ENCODE results near the gene NMB.
A peak's percentile ranks its signal among the peaks of the same experiment; 100 is the strongest.

NMB gene

GRCh38 chr15:84638103-84638502 lies 19.9 kb downstream of the NMB start:
- no peak for DNase-seq (ENCODE audit: extremely low spot score)
- CTCF ChIA-PET, result interaction anchor here (1.1 to 2.0 kb wide), 3 partner anchors 32 to 51 kb away, joined by 3 to 12 read pairs (median 4); no protein-coding TSS in a partner anchor
- TF ChIP-seq LEF1 (IDR thresholded peaks at IDR 0.05; ENCODE audit: borderline replicate concordance), result no peak
- TF ChIP-seq FOXM1 (IDR thresholded peaks at IDR 0.05; ENCODE audit: borderline replicate concordance), result no peak
- TF ChIP-seq ELF4 (IDR thresholded peaks at IDR 0.05), result no peak
- no peak for TF ChIP-seq BHLHE40 (IDR thresholded peaks at IDR 0.05; ENCODE audit: borderline replicate concordance)
- no peak for TF ChIP-seq NFRKB (IDR thresholded peaks at IDR 0.05)
- no peak for TF ChIP-seq FOXK2 (IDR thresholded peaks at IDR 0.05)
- TF ChIP-seq ARNT (IDR thresholded peaks at IDR 0.05), result no peak
- TF ChIP-seq ZNF384 (IDR thresholded peaks at IDR 0.05), result no peak
- TF ChIP-seq L3MBTL2 (conservative IDR thresholded peaks at IDR 0.05), result no peak
- TF ChIP-seq FOXA1 (IDR thresholded peaks at IDR 0.05), result no peak
- no peak for TF ChIP-seq SUZ12 (IDR thresholded peaks at IDR 0.05)
- TF ChIP-seq, protein P1, sequence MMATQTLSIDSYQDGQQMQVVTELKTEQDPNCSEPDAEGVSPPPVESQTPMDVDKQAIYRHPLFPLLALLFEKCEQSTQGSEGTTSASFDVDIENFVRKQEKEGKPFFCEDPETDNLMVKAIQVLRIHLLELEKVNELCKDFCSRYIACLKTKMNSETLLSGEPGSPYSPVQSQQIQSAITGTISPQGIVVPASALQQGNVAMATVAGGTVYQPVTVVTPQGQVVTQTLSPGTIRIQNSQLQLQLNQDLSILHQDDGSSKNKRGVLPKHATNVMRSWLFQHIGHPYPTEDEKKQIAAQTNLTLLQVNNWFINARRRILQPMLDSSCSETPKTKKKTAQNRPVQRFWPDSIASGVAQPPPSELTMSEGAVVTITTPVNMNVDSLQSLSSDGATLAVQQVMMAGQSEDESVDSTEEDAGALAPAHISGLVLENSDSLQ (IDR thresholded peaks at IDR 0.05), result no peak
- no peak for TF ChIP-seq CTBP1 (IDR thresholded peaks at IDR 0.05; ENCODE audit: borderline replicate concordance)
- no peak for TF ChIP-seq SP1 (IDR thresholded peaks at IDR 0.05)
- TF ChIP-seq TARDBP (IDR thresholded peaks at IDR 0.05), result no peak
- TF ChIP-seq HDGF (IDR thresholded peaks at IDR 0.05; ENCODE audit: borderline replicate concordance), result no peak
- POLR2A ChIA-PET, result interaction anchor here (1.2 kb wide), 1 partner anchor 16 kb away, joined by 3 read pairs; the partner anchor contains the start of gene WDR73

GRCh38 chr15:84634228-84634837 lies 23.7 kb downstream of the NMB start:
- CTCF ChIA-PET, result interaction anchor here (0.9 to 1.0 kb wide), 2 partner anchors 20 to 35 kb away, joined by 3 to 4 read pairs; partner anchors contain the start of gene WDR73
- POLR2A ChIA-PET, result interaction anchor here (6.1 kb wide), 1 partner anchor 20 kb away, joined by 45 read pairs; the partner anchor contains the start of gene WDR73
- no peak for DNase-seq (ENCODE audit: extremely low spot score)
- TF ChIP-seq, protein P1 (IDR thresholded peaks at IDR 0.05), result no peak
- TF ChIP-seq ELF4 (IDR thresholded peaks at IDR 0.05) (no peak), L3MBTL2 (conservative IDR thresholded peaks at IDR 0.05) (peak; percentile 26; the same call in 1 of the 2 replicates), FOXK2 (IDR thresholded peaks at IDR 0.05) (no peak), FOXM1 (IDR thresholded peaks at IDR 0.05; ENCODE audit: borderline replicate concordance) (no peak), TARDBP (IDR thresholded peaks at IDR 0.05) (no peak)

DNA sequence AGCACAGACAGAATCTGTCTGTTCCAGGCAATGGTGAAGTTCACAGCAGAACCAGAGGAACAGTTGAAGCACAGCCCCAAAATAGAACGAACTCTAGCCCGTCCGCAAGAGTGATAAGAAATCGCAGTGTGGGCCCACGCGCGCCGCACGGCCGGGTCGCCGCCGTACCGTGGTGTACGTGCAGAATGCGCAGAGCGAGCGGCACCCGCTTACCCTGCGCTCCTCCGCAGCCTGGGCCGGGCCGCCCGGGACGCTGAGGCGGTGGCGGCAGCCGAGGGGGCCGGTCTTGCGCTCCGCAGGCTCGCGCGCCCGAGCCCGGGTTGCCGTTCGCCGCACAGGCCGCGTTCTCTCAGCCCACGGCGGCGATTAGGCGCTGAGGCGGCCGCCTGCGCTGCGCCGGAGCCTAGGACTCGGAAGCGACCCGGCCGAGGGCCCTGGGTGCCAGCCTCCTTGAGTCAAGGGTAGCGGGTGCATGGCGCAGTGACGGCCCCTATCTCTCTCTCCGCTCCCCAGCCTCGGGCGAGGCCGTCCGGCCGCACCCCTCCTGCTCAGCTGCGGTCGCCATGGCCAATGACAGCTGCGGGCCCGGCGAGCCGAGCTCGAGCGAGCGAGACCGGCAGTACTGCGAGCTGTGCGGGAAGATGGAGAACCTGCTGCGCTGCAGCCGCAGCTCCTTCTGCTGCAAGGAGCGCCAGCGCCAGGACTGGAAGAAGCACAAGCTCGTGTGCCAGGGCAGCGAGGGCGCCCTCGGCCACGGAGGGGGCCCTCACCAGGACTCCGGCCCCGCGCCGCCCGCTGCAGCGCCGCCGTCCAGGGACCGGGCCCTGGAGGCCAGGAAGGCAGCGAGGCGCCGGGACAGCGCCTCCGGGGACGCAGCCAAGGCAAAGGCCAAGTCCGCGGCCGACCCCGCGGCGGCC lies 24.4 kb downstream of the NMB start:
- POLR2A ChIA-PET, result interaction anchor here (0.6 to 6.1 kb wide), 2 partner anchors 21 to 32 kb away, joined by 3 to 45 read pairs; partner anchors contain the start of gene WDR73
- TF ChIP-seq ARNT (IDR thresholded peaks at IDR 0.05) (no peak), FOXK2 (IDR thresholded peaks at IDR 0.05) (no peak), LEF1 (IDR thresholded peaks at IDR 0.05; ENCODE audit: borderline replicate concordance) (0 out of 2 replicates have a peak, but pooled peaks have one; percentile 40)
- CTCF ChIA-PET, result interaction anchor here (0.5 to 1.0 kb wide), 2 partner anchors 35 to 178 kb away, joined by 4 read pairs; no protein-coding TSS in a partner anchor
- DNase-seq (ENCODE audit: extremely low spot score), result peak; percentile 38

DNA sequence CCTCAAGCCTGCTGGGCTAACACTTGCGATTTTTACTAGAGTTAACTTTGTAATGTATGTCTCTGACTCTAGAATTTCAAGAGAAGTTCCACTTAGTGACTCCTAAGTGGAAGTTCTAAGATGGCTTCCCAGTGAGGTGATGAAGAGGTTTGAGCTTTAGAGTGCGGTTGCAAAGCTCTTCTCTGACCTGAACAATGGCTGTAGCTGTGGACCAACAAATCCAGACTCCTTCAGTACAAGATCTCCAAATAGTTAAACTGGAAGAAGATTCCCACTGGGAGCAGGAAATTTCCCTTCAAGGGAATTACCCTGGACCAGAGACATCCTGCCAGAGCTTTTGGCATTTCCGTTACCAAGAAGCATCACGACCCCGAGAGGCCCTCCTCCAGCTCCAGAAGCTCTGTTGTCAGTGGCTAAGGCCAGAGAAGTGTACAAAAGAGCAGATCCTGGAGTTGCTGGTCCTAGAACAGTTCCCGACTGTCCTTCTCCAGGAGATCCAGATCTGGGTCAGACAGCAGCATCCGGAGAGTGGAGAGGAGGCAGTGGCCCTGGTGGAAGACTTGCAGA lies 26.2 kb downstream of the NMB start:
- TF ChIP-seq ELF4 (IDR thresholded peaks at IDR 0.05) (no peak), FOXK2 (IDR thresholded peaks at IDR 0.05) (no peak), ZNF384 (IDR thresholded peaks at IDR 0.05) (no peak), TARDBP (IDR thresholded peaks at IDR 0.05) (no peak), FOXA1 (IDR thresholded peaks at IDR 0.05) (no peak), HDGF (IDR thresholded peaks at IDR 0.05; ENCODE audit: borderline replicate concordance) (no peak), NFRKB (IDR thresholded peaks at IDR 0.05) (no peak), LEF1 (IDR thresholded peaks at IDR 0.05; ENCODE audit: borderline replicate concordance) (no peak), ARNT (IDR thresholded peaks at IDR 0.05) (no peak), SP1 (IDR thresholded peaks at IDR 0.05) (no peak), CTBP1 (IDR thresholded peaks at IDR 0.05; ENCODE audit: borderline replicate concordance) (no peak), SUZ12 (IDR thresholded peaks at IDR 0.05) (no peak)
- TF ChIP-seq, protein P1 (IDR thresholded peaks at IDR 0.05), result no peak
- peak; percentile 12 for DNase-seq (ENCODE audit: extremely low spot score)
- ChIA-PET CTCF (interaction anchor here (0.8 to 1.4 kb wide), 6 partner anchors 32 to 61 kb away, joined by 3 to 12 read pairs (median 5); no protein-coding TSS in a partner anchor), POLR2A (interaction anchor here (0.8 to 6.1 kb wide), 13 partner anchors 9 to 85 kb away, joined by 3 to 45 read pairs (median 6); partner anchors contain the start of genes SEC11A, WDR73 and ZSCAN2)

GRCh38 chr15:84629033-84629432 lies 29.0 kb downstream of the NMB start:
- no peak for DNase-seq (ENCODE audit: extremely low spot score)
- ChIA-PET CTCF (interaction anchor here (0.6 to 1.0 kb wide), 5 partner anchors 30 to 350 kb away, joined by 3 to 4 read pairs (median 3); no protein-coding TSS in a partner anchor), POLR2A (interaction anchor here (3.7 kb wide), 1 partner anchor 29 kb away, joined by 22 read pairs; the partner anchor contains the start of gene ZSCAN2)
- no peak for TF ChIP-seq FOXK2 (IDR thresholded peaks at IDR 0.05)
- TF ChIP-seq TARDBP (IDR thresholded peaks at IDR 0.05), result no peak

Data from HEK293T (cell line).